SU-DHL-6 (cell line): ENCODE measurements around the gene TBC1D3I.
"Not testable (repeated sequence)": the region's sequence is repeated elsewhere in the genome, so short reads cannot be mapped to it uniquely, and the experiment has no call there.

Experiments used
- EZH2phosphoT487 ChIP-seq: fragments of 200-600 bp; sonication (generic), shearing (Covaris generic); conservative IDR thresholded peaks from 2 replicates; pipeline ENCODE4 v1.6.1; 2018; ENCODE audit warnings: mild to moderate bottlenecking, antibody characterized with exemption, low read length, moderate library complexity, mixed read lengths
- TF ChIP-seq, protein P1 (sequence below): fragments of 200-600 bp; sonication (generic); IDR thresholded peaks from one replicate; pipeline ENCODE4 v1.5.1; 2017; ENCODE audit warnings: antibody characterized with exemption, mild to moderate bottlenecking, low read length, moderate library complexity; ENCODE audit not compliant: insufficient read depth, poor library complexity, severe bottlenecking

DNA sequence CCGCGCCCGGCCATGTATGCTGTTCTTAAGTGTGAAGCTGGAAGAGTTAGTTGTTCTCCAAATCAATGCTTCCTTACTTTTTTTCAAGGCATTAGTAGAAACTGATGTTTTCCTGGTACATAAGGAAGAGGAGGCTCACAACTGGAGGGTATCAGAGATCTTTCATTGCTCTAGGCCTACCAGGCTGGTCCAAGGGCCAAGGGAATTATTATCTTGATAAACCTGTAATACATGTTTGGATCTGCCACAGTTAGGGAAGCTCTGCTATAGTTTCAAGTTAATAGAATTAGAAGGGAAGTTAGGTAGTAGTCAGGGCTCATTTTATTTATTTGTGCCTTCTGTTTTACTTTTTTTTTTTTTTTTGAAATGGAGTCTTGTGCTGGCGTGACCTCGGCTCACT is 19.8 kb upstream of the TBC1D3I start:
- TF ChIP-seq, protein P1, sequence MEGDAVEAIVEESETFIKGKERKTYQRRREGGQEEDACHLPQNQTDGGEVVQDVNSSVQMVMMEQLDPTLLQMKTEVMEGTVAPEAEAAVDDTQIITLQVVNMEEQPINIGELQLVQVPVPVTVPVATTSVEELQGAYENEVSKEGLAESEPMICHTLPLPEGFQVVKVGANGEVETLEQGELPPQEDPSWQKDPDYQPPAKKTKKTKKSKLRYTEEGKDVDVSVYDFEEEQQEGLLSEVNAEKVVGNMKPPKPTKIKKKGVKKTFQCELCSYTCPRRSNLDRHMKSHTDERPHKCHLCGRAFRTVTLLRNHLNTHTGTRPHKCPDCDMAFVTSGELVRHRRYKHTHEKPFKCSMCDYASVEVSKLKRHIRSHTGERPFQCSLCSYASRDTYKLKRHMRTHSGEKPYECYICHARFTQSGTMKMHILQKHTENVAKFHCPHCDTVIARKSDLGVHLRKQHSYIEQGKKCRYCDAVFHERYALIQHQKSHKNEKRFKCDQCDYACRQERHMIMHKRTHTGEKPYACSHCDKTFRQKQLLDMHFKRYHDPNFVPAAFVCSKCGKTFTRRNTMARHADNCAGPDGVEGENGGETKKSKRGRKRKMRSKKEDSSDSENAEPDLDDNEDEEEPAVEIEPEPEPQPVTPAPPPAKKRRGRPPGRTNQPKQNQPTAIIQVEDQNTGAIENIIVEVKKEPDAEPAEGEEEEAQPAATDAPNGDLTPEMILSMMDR, result not testable (repeated sequence)
- not testable (repeated sequence) for TF ChIP-seq EZH2phosphoT487
